ENCODE data around the gene CADM4.
A peak's percentile ranks its signal among the peaks of the same experiment; 100 is the strongest.
"Not testable (repeated sequence)": the region's sequence is repeated elsewhere in the genome, so short reads cannot be mapped to it uniquely, and the experiment has no call there.

Gene CADM4

GRCh38 chr19:43610493-43610892, 29.2 kb downstream of the CADM4 start:
- no peak overlapping the region for H3K4me3 ChIP-seq (ENCODE audit: low read depth, low read length)

GRCh38 chr19:43609872-43610271, 29.8 kb downstream of the CADM4 start:
- no peak overlapping the region for H3K4me3 ChIP-seq (ENCODE audit: low read depth, low read length)

GRCh38 chr19:43607238-43608205, 32.1 kb downstream of the CADM4 start:
- H3K4me3 ChIP-seq (ENCODE audit: low read depth, low read length): no peak overlapping the region

DNA sequence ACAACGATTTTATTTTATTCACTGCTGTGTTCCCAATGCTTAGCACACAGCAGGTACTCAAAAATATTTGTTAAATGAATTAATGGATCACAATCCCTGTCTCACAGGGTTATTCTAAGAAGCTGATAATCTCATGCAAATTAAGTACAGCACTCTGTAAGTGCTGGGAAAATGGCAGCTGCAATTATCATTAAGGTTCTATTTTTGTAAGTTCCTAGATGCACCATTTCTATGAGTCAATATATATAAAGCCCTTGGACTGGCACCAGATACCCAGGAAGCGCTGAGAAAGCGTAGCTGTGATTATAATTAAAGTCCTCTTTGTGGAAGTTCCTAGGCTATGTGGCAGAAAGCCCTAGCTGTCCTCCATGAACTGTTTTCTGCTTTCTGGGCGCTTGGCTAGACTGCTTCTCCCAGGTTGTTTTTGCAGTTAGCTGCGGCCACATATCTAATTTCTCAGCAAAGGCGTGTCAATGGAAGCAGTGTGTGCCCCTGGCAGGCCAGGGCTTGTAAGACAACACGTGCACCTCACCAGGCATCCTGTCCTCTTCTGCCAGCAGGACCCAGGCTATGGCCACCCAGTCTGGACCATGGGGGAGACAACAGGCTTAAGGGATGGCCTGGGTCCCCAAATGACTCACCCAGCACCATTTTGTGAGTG, 33.0 kb downstream of the CADM4 start:
- H3K4me3 ChIP-seq (ENCODE audit: low read depth, low read length): no peak overlapping the region

GRCh38 chr19:43605875-43606568, 33.6 kb downstream of the CADM4 start:
- H3K4me3 ChIP-seq (ENCODE audit: low read depth, low read length): no peak overlapping the region

DNA sequence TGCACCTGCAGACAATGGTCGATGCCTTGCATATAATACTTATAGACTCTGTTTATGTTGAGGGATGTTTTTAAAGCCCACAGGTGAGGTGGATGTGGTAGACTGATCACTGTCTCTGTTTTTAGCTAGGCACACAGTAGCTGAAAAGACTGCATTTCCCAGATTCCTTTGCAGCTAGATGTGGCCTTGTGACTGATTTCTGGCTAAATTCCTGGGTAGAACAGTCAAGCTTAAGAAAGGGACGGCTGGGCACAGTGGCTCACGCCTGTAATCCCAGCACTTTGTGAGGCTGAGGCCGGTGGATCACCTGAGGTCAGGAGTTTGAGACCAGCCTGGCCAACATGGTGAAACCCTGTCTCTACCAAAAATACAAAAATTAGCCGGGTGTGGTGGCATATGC, 39.3 kb downstream of the CADM4 start:
- H3K4me3 ChIP-seq (ENCODE audit: low read depth, low read length): not testable (repeated sequence)

GRCh38 chr19:43599635-43600295, 39.9 kb downstream of the CADM4 start:
- H3K4me3 ChIP-seq (ENCODE audit: low read depth, low read length): no peak overlapping the region

GRCh38 chr19:43598445-43599240, 41.0 kb downstream of the CADM4 start:
- H3K4me3 ChIP-seq (ENCODE audit: low read depth, low read length): no peak overlapping the region

DNA sequence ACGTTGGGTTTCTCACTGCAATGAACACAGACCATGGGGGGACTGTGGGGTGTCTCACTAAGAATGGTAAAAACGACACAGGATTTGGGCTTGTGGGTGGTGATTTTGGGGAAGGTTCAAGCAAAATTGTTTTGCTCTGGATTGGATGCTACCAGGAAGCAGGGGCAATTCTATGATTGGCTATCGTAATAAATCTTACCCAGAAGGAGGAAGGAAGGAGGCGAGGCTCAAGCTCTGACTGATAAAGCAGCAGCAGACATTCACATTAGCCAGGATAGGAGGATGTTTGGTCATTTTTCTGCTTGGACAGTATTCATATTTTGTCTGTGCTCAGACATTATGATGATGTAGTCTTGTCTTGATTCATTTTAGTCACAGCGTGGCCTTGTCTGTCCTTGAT, 41.8 kb downstream of the CADM4 start:
- no peak overlapping the region for H3K4me3 ChIP-seq (ENCODE audit: low read depth, low read length)

DNA sequence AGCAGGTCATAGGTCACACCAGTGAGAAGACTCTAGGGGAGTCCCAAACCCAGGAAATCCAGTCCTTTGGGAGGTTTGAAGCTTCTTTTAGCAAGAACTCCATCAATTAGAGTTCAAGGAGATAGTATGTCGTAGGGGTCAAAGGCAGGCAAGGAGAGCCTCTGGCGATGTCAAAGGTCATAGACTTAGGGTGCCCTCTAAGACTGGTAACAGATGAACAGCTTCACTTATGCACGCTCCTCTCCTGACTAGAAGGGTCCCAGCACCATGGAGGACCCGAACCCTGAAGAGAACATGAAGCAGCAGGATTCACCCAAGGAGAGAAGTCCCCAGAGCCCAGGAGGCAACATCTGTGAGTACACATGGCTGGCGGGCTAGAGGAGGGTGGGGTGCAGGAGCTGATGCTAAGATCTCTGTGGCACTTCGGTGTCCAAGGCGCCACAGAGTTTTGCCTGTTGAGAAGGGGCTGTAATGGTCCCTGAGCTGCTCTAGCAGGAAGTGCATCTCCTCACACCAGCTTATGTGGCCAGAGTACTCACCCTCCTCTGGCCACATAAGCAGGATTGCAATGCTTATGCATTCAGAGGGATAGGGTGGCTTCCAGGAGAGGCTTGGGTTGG, 42.7 kb downstream of the CADM4 start:
- peak overlapping the region; percentile 88 for H3K4me3 ChIP-seq (ENCODE audit: low read depth, low read length)

- peak within 1 kb of the TSS; percentile 88 for H3K4me3 ChIP-seq (ENCODE audit: low read depth, low read length)
Measured at GRCh38 chr19:43595999-43596841, 43.4 kb downstream of the CADM4 start, which contains the start of the genes IRGQ and ZNF576. TSS of gene IRGQ (minus strand) at chr19:43596134. CDS start at chr19:43595338, 796 bp downstream. TSS of gene ZNF576 (plus strand) at chr19:43596595. CDS start at chr19:43597109, 514 bp downstream.

GRCh38 chr19:43595605-43595998, 44.0 kb downstream of the CADM4 start:
- peak overlapping the region; percentile 78 for H3K4me3 ChIP-seq (ENCODE audit: low read depth, low read length)

GRCh38 chr19:43594710-43595604, 44.7 kb downstream of the CADM4 start:
- H3K4me3 ChIP-seq (ENCODE audit: low read depth, low read length): peak overlapping the region; percentile 78

DNA sequence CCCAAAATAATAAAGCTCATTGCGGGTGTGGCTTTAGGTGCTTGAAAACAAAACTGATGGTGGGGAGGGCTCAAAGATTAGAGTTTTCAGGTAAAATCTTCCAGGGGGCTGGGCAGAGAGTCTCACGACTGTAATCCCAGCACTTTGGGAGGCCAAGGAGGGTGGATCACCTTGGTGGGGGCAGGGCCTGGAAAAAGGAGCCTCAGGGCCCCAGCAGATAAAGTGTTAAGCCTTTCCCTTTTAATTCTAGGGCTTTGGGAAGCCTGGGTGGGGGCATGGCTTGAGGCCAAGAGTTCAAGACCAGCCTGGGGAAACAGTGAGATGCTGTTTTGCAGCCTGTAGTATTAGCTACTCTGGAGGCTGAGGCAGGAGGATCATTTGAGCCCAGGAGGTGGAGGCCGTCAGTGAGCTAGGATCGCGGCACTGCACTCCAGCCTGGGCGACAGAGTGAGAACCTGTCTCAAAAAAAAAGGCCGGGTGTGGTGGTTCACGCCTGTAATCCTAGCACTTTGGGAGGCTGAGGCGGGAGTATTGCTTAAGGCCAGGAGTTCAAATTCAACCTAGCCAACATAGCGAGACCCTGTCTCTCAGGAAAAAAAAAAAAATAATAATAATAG, 45.5 kb downstream of the CADM4 start:
- no peak overlapping the region for H3K4me3 ChIP-seq (ENCODE audit: low read depth, low read length)

DNA sequence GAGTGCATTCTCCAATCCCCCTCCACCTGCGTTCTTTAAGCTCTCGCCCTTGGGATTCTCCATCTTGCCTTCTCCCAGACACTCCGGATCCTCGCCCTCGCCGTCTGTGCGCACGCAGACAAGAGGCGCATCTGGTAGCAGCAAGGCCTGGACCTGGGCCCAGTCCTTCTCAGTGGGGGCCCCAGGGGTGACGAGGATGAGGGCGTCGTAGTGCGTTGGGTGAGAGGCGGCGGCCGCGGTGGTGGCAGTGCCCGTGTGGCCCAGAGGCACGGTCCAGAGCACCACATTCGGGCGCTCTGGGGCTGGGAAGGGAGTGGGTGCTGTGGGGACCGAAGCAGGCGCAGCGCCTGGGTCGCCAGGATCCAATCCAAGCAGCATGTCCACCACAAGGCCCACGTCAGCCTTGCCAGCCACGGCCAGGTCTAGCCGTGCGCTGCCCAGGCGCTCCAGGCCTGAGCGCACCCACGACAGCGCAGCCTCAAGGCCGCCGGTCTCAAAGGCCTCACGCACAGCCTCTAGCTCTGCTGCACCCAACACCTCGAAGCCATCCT, 46.8 kb downstream of the CADM4 start:
- no peak overlapping the region for H3K4me3 ChIP-seq (ENCODE audit: low read depth, low read length)

GRCh38 chr19:43591904-43592772, 47.5 kb downstream of the CADM4 start:
- no peak overlapping the region for H3K4me3 ChIP-seq (ENCODE audit: low read depth, low read length)
